Endothelial cell of umbilical vein (primary cell): Measurements from ENCODE around the gene OVCH2. TPM values are rescaled to one million over a fixed set of nuclear protein-coding genes. Genes with fewer than 3 reads are reported as not detected.

Experiments
- BruUV-seq: library from RNA; stranded (reverse); fragments of 400-500 nt; replicated peaks from 2 replicates; lab custom pipeline; 2021; lab: Mats Ljungman, UMichigan
- CTCF ChIA-PET: fragments of 300-600, 350-600 bp; sonication (Branson Sonifier 250); formaldehyde crosslinking; loops from one replicate; lab custom pipeline; 2021; ENCODE audit warnings: antibody characterized with exemption, inconsistent platforms; lab: Charles Lee
- POLR2A ChIA-PET: fragments of 300-600, 350-600 bp; sonication (Branson Sonifier 250); formaldehyde crosslinking; loops from one replicate; lab custom pipeline; 2021; ENCODE audit warnings: antibody characterized with exemption, inconsistent platforms; lab: Charles Lee
- DNase-seq: peaks from one replicate; pipeline ENCODE4 v3.0.0-alpha.2; 2011; ENCODE audit warnings: low read depth, low spot score
- FAIRE-seq: peaks from 2 replicates; lab custom pipeline; 2011; peaks lifted over from hg19 to GRCh38; lab: Jason Lieb, UNC
- H2AFZ ChIP-seq: 2 replicates; pipeline ENCODE4 v1.6.0; 2012; ENCODE audit warnings: low read depth, low read length, control low read depth, inconsistent platforms
- H3K27ac ChIP-seq: 2 replicates; pipeline ENCODE4 v1.5.1; 2011; ENCODE audit warnings: low read depth, mild to moderate bottlenecking, control low read depth, low read length, moderate library complexity; ENCODE audit not compliant: insufficient read depth
- H3K27me3 ChIP-seq, 2 experiments: 2 replicates each; pipeline versions ENCODE4 v1.6.0 to v1.6.1; 2011; ENCODE audit warnings: low read length in 2 of 2, mixed read lengths in 1 of 2; ENCODE audit not compliant: control insufficient read depth in 2 of 2, insufficient read depth in 2 of 2
- H3K36me3 ChIP-seq, 2 experiments: 2 replicates in 1 of 2; 3 replicates in 1 of 2; pipeline ENCODE4 v1.5.1; 2011; ENCODE audit warnings: low read length in 2 of 2, mild to moderate bottlenecking in 1 of 2, moderate library complexity in 1 of 2; ENCODE audit not compliant: control insufficient read depth in 2 of 2, insufficient read depth in 2 of 2; ENCODE audit errors: extremely low read depth in 1 of 2
- H3K4me1 ChIP-seq: 3 replicates; pipeline ENCODE4 v1.5.1; 2011; ENCODE audit warnings: mild to moderate bottlenecking, low read length; ENCODE audit not compliant: control insufficient read depth, insufficient read depth; ENCODE audit errors: extremely low read depth
- H3K4me2 ChIP-seq: 2 replicates; pipeline ENCODE4 v1.6.1; 2011; ENCODE audit warnings: low read length, control low read depth, mixed read lengths; ENCODE audit not compliant: insufficient read depth
- H3K4me3 ChIP-seq, 3 experiments: fragments of 200-600 bp in 1 of 3; sonication (generic), shearing (Covaris generic) in 1 of 3; replicated peaks in 1 of 3; 2 replicates each; pipeline ENCODE4 v1.5.1; 2011 to 2016; ENCODE audit warnings: control low read depth in 3 of 3, low read length in 3 of 3, mild to moderate bottlenecking in 2 of 3, inconsistent platforms in 1 of 3, low read depth in 1 of 3, moderate library complexity in 1 of 3; ENCODE audit not compliant: insufficient read depth in 1 of 3
- H3K79me2 ChIP-seq: 2 replicates; pipeline ENCODE4 v1.6.0; 2012; ENCODE audit warnings: low read length, inconsistent platforms; ENCODE audit not compliant: control insufficient read depth, insufficient read depth
- H3K9ac ChIP-seq: replicated peaks from 2 replicates; pipeline ENCODE3; 2011; ENCODE audit warnings: low read length, control low read depth; ENCODE audit not compliant: insufficient read depth; ENCODE audit errors: extremely low read depth
- H3K9me1 ChIP-seq: replicated peaks from 3 replicates; pipeline ENCODE4 v1.6.0; 2011; ENCODE audit warnings: mild to moderate bottlenecking, low read length; ENCODE audit not compliant: control insufficient read depth, insufficient read depth; ENCODE audit errors: extremely low read depth
- H3K9me3 ChIP-seq: replicated peaks from 2 replicates; pipeline ENCODE4 v1.5.1; 2012; ENCODE audit warnings: low read length, inconsistent platforms; ENCODE audit not compliant: control insufficient read depth, insufficient read depth
- H4K20me1 ChIP-seq: replicated peaks from 2 replicates; pipeline ENCODE3; 2011; ENCODE audit warnings: mild to moderate bottlenecking, low read length; ENCODE audit not compliant: control insufficient read depth, insufficient read depth; ENCODE audit errors: extremely low read depth
- MAX ChIP-seq: IDR thresholded peaks from 2 replicates; pipeline ENCODE4 v1.6.1; 2011; ENCODE audit not compliant: insufficient read depth, insufficient read length
- MYC ChIP-seq: IDR thresholded peaks from one replicate; pipeline ENCODE4 v1.6.1; 2011; ENCODE audit warnings: mild to moderate bottlenecking, low read depth, low read length
- POLR2AphosphoS5 ChIP-seq: IDR thresholded peaks from 2 replicates; pipeline ENCODE4 v1.6.1; 2012; ENCODE audit warnings: low read depth, mild to moderate bottlenecking, control low read depth, low read length, moderate library complexity; ENCODE audit not compliant: insufficient read depth
- dilution Hi-C: fragments of 300-500 bp; cut with MboI; formaldehyde crosslinking; loops from one replicate; pipeline ENCODE4 v1.15.0; 2019; ENCODE audit warnings: low sequenced_read_pairs; ENCODE audit not compliant: extremely low pct_ligation_motif_present
- intact Hi-C: fragments of 100-400 bp; cut with micrococcal nuclease; formaldehyde crosslinking; loops from one replicate; pipeline ENCODE4 v1.10.0; 2022
- polyA plus RNA-seq, 4 experiments: library from polyadenylated mRNA; depleted of rRNA in 3 of 4; stranded (reverse) in 3 of 4; unstranded in 1 of 4; fragments of >200 nt; gene quantifications; 2 replicates each; pipeline versions ENCODE4 v1.2.1 to v1.2.3, GENCODE V29; 2011 to 2012; ENCODE audit warnings: missing spikeins in 1 of 4
- total RNA-seq: library from RNA; stranded (reverse); gene quantifications from 2 replicates; pipeline ENCODE4 v1.2.3, GENCODE V29; 2021
- TF ChIP-seq, protein P1 (sequence below), 2 donors: IDR thresholded peaks; 1 replicate in 1 of 2; 2 replicates in 1 of 2; pipeline ENCODE4 v1.5.1; 2011; ENCODE audit warnings: low read length in 2 of 2, mild to moderate bottlenecking in 2 of 2, moderate library complexity in 2 of 2, control low read depth in 1 of 2, inconsistent platforms in 1 of 2, low read depth in 1 of 2; ENCODE audit not compliant: insufficient read depth in 1 of 2; ENCODE audit errors: extremely low read depth in 1 of 2

OVCH2 gene
- total and polyA plus RNA-seq, 2 donors (not counting 3 experiments of a cell fraction or from before 2014, with no cell fraction given), result not detected

GRCh38 chr11:7665473-7666291 lies 40.6 kb downstream of the OVCH2 start:
- POLR2A ChIA-PET, result no interaction called here
- FAIRE-seq, result peak; percentile 40
- peak overlapping the region; percentile 33 for H2AFZ ChIP-seq

More at GRCh38 chr11:7665473-7666291, 40.6 kb downstream of the OVCH2 start:
- dilution Hi-C loops (no loop called here), intact Hi-C loops (loop anchor here (1.0 kb wide), 5 partner anchors 94 to 567 kb away; partner anchors contain the start of gene PPFIBP2)
- no peaks in the 10 kb centered on the region for H3K4me1 ChIP-seq
- H3K9me3 ChIP-seq, result no peaks in the 10 kb centered on the region
- H3K9me1 ChIP-seq, result no peaks in the 10 kb centered on the region
- no peak overlapping the region for H3K27ac ChIP-seq
- no peaks in the 10 kb centered on the region for H3K36me3 ChIP-seq
- H3K9ac ChIP-seq, result no peak overlapping the region
- no peaks in the 10 kb centered on the region for H3K79me2 ChIP-seq
- no peak overlapping the region for H3K4me3 ChIP-seq
- no TSS peak for BruUV-seq
- peak; percentile 69 for DNase-seq
- no peak overlapping the region for H3K4me2 ChIP-seq
- no peak for TF ChIP-seq POLR2AphosphoS5
- no peak for TF ChIP-seq MAX
- no peak for TF ChIP-seq MYC
- TF ChIP-seq, protein P1, sequence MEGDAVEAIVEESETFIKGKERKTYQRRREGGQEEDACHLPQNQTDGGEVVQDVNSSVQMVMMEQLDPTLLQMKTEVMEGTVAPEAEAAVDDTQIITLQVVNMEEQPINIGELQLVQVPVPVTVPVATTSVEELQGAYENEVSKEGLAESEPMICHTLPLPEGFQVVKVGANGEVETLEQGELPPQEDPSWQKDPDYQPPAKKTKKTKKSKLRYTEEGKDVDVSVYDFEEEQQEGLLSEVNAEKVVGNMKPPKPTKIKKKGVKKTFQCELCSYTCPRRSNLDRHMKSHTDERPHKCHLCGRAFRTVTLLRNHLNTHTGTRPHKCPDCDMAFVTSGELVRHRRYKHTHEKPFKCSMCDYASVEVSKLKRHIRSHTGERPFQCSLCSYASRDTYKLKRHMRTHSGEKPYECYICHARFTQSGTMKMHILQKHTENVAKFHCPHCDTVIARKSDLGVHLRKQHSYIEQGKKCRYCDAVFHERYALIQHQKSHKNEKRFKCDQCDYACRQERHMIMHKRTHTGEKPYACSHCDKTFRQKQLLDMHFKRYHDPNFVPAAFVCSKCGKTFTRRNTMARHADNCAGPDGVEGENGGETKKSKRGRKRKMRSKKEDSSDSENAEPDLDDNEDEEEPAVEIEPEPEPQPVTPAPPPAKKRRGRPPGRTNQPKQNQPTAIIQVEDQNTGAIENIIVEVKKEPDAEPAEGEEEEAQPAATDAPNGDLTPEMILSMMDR (IDR thresholded peaks at IDR 0.05; ENCODE audit: extremely low read depth in 1 of 2, insufficient read depth in 1 of 2, low read depth in 1 of 2, low read length in 2 of 2), result peak; percentile 79 to 94
- CTCF ChIA-PET, result interaction anchor here (0.6 to 9.7 kb wide), 26 partner anchors 8 to 568 kb away, joined by 3 to 225 read pairs (median 4); partner anchors contain the start of genes CYB5R2, OLFML1 and PPFIBP2
- H3K27me3 ChIP-seq, result no peaks in the 10 kb centered on the region
- no peaks in the 10 kb centered on the region for H4K20me1 ChIP-seq
